NCI-H2227 treated with DMSO at 0.1 percent for 48 hours (cell line): Measurements from ENCODE around the gene ITGA7.

Experiments used
- DNase-seq: peaks from one replicate; lab custom pipeline; 2025; lab: John Stamatoyannopoulos, UW

Gene ITGA7

GRCh38 chr12:55718624-55719275 is 11.0 kb upstream of the ITGA7 start:
- DNase-seq = no peak

GRCh38 chr12:55718015-55718414 is 10.3 kb upstream of the ITGA7 start:
- no peak for DNase-seq

GRCh38 chr12:55717011-55718007 is 9.6 kb upstream of the ITGA7 start:
- no peak for DNase-seq

- DNase-seq = no peak
Observed at GRCh38 chr12:55716582-55716957, 8.9 kb upstream of the ITGA7 start.

GRCh38 chr12:55715833-55716581 is 8.3 kb upstream of the ITGA7 start, which contains the start of gene BLOC1S1:
Gene BLOC1S1 (plus strand): TSS chr12:55716046. CDS start chr12:55716052, 6 bp downstream.
- peak; percentile 72 for DNase-seq

- no peak for DNase-seq
Observed at GRCh38 chr12:55715169-55715764, 7.6 kb upstream of the ITGA7 start.

GRCh38 chr12:55713721-55714120 is 6.0 kb upstream of the ITGA7 start:
- DNase-seq = no peak

- no peak for DNase-seq
Observed at GRCh38 chr12:55712700-55713415, 5.2 kb upstream of the ITGA7 start.

GRCh38 chr12:55711786-55712553 is 4.3 kb upstream of the ITGA7 start:
- no peak for DNase-seq

GRCh38 chr12:55708695-55709233 is 1.1 kb upstream of the ITGA7 start:
- DNase-seq = no peak

GRCh38 chr12:55707219-55707671 is 459 bp downstream of the ITGA7 start:
- no peak for DNase-seq

- DNase-seq = no peak
Observed at GRCh38 chr12:55706568-55707218, 1.0 kb downstream of the ITGA7 start.

- DNase-seq = no peak
Observed at GRCh38 chr12:55705782-55706402, 1.8 kb downstream of the ITGA7 start.

GRCh38 chr12:55704824-55705718 is 2.6 kb downstream of the ITGA7 start:
- no peak for DNase-seq

- DNase-seq = no peak
Observed at GRCh38 chr12:55703901-55704761, 3.6 kb downstream of the ITGA7 start.

GRCh38 chr12:55703288-55703687 is 4.4 kb downstream of the ITGA7 start:
- no peak for DNase-seq

- no peak for DNase-seq
Observed at GRCh38 chr12:55702861-55703260, 4.8 kb downstream of the ITGA7 start.
